ENCODE measurements around the gene ACOT8.
"Not testable (repeated sequence)": the region's sequence is repeated elsewhere in the genome, so short reads cannot be mapped to it uniquely, and the experiment has no call there.

The ACOT8 gene

DNA sequence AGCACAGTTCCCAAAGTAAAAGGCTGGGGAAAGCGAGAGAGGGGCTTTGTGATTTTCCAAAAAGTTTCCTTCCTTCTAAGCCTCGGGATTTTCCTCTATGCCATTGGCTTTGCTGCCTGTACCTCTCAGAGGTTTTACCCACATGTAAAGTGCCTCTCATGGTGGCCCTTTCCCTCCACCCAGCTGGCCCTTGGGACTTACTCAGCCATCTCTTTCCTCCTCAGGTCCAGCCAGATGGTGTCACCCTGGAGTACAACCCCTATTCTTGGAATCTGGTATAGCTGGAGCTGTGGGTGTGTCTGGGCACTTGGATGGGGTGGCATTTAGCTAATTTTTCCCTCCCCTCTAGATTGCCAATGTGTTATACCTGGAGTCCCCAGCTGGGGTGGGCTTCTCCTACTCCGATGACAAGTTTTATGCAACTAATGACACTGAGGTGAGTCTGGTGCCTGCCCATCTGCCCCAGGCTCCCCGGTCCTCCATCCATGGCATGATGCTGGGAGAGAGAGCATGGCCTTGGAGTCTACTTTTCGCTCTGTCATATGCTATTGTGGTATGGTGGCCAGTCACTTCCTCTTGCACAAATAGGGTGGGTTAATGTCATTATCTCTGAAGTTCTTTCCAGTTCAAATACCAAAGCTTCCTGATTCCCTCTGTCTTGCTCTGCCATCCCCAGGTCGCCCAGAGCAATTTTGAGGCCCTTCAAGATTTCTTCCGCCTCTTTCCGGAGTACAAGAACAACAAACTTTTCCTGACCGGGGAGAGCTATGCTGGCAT lies 35.0 kb upstream of the ACOT8 start:
- Mint-ChIP-seq H3K27me3 (ENCODE audit: low read depth) (peaks cover 4% of the 10 kb centered on the region), H3K36me3 (ENCODE audit: low read depth) (peaks cover 4% of the 10 kb centered on the region), H3K4me3 (peak overlapping the region; percentile 90), H3K9me3 (no peaks in the 10 kb centered on the region), H3K27ac (no peak overlapping the region), H3K4me1 (ENCODE audit: low read depth) (peaks cover 18% of the 10 kb centered on the region)

DNA sequence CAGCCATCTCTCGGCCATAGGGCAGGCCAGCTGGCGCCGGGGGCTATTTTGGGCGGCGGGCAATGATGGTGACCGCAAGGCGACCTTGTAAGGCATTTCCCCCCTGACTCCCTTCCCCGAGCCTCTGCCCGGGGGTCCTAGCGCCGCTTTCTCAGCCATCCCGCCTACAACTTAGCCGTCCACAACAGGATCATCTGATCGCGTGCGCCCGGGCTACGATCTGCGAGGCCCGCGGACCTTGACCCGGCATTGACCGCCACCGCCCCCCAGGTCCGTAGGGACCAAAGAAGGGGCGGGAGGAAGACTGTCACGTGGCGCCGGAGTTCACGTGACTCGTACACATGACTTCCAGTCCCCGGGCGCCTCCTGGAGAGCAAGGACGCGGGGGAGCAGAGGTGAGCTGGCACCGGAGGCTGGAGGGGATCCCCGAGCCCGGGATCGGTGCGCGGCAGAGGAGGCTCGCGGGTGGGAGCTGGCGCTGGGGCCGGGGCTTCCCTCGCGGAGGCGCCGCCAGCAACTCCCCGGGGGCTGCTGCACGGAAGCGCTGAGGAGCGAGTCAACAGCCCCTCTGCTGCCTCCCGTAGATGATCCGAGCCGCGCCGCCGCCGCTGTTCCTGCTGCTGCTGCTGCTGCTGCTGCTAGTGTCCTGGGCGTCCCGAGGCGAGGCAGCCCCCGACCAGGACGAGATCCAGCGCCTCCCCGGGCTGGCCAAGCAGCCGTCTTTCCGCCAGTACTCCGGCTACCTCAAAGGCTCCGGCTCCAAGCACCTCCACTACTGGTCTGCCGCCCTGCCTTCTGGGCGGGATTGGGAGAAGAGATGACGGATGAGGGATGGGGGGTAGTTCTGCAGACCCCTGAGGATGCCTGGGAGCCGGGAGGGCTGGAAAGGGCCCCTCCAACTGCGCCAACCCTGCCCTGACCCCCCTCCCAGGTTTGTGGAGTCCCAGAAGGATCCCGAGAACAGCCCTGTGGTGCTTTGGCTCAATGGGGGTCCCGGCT lies 34.1 kb upstream of the ACOT8 start, which contains the start of the genes CTSA and NEURL2:
Gene CTSA (plus strand): TSS at position 351 of the 999 bp plus-strand sequence. CDS start 234 bp downstream, at position 585.
Gene NEURL2 (minus strand): TSS at position 224 of the 999 bp plus-strand sequence. CDS start 217 bp downstream, at position 7.
- Mint-ChIP-seq H3K36me3 (ENCODE audit: low read depth) (peaks cover 4% of the 10 kb centered on the region), H3K4me1 (ENCODE audit: low read depth) (peaks cover 18% of the 10 kb centered on the region), H3K9me3 (no peaks in the 10 kb centered on the region), H3K27me3 (ENCODE audit: low read depth) (peaks cover 4% of the 10 kb centered on the region), H3K27ac (peak within 1 kb of the TSS; percentile 85), H3K4me3 (peak within 1 kb of the TSS; percentile 90)

DNA sequence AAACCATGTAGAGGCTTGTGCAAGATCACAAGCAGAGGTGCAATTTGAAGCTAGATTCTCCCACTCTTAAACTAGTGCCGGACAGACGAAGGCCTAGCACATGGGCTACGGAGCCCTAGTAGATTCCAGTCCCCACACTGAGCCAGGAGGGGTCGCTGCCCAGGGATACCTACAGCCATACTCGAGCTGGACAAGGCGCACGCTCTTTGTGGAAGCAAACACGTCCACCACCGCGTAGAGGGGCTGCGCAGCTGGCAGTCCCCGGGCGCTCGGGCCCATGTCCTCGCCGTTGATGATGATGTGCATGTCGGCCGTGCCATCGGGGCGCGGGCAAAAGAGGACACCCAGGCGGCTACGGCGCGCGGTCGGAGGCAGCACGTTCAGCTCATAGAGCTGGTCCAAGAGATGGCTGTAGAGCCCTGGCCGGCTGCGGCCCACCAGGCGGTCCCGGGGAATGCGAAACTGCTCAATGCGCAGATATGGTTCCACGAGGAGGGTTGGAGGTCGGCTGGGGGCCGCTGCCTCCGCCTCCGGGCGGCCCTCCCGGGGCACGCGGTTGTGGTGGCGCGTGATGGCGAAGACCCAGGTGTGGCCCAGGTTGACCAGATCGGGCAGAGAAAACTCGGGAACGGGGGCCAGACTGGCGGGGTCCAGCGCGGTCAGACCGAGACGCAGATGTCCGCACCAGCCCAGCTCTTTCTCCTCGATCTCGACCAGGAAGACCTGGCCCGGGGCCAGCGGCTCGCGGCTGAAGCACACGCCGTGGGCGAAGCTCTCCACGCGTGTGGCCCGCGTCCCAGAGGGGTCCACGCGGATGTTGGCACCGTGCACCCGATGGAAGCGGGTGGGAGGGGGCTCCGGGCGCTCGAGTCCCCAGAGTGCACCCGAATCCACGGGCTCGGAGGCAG lies 33.1 kb upstream of the ACOT8 start:
- peaks cover 4% of the 10 kb centered on the region for H3K27me3 Mint-ChIP-seq (ENCODE audit: low read depth)
- peaks cover 4% of the 10 kb centered on the region for H3K36me3 Mint-ChIP-seq (ENCODE audit: low read depth)
- no peak overlapping the region for H3K27ac Mint-ChIP-seq
- no peaks in the 10 kb centered on the region for H3K9me3 Mint-ChIP-seq
- peak overlapping the region; percentile 90 for H3K4me3 Mint-ChIP-seq
- peaks cover 19% of the 10 kb centered on the region for H3K4me1 Mint-ChIP-seq (ENCODE audit: low read depth)

DNA sequence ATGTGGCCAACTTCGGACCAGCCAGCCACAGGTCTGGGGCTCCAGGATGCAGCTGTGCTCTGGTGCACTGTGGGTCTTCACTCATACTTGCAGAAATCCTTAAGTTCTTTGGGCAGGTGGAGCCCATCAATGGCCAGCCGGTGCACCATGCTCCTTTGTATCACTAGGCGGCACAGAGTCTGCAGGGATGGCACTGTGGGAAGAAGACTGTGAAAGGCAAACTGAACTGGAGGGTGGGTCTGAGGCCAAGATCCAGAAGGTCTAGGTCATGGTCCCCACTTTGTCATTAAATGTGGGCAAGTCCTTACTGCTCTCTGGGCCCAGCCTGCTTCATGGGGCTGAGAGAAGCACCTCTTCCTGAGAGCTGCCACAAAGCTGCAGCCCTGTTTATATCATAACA lies 31.5 kb upstream of the ACOT8 start:
- H3K4me1 Mint-ChIP-seq (ENCODE audit: low read depth): peaks cover 23% of the 10 kb centered on the region
- H3K36me3 Mint-ChIP-seq (ENCODE audit: low read depth): peaks cover 5% of the 10 kb centered on the region
- H3K27ac Mint-ChIP-seq: no peak overlapping the region
- no peak overlapping the region for H3K4me3 Mint-ChIP-seq
- no peaks in the 10 kb centered on the region for H3K9me3 Mint-ChIP-seq
- peaks cover 4% of the 10 kb centered on the region for H3K27me3 Mint-ChIP-seq (ENCODE audit: low read depth)

DNA sequence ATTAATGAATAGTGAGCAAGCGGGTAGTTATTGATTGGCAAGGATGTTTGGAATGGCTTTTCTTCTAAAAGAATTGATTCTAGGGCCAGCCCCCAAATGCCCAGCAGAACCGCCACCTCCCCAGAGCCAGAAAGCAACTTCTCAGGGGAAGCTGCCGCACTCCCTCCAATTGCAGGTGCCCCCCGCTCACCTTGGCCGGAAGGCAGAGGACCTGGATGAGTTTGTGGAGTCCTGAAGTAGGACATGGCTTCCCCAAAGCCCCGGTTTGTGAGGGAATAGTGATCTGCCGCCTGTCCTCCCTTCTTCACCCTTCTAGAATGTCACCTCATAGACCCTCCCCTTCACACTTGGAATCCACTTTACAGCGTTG lies 30.1 kb upstream of the ACOT8 start, which contains the start of gene SPATA25:
Gene SPATA25 (minus strand): TSS at position 277 of the 370 bp plus-strand sequence. CDS start 32 bp downstream, at position 245.
- H3K27ac Mint-ChIP-seq: no peak within 1 kb of the TSS
- H3K9me3 Mint-ChIP-seq: no peaks in the 10 kb centered on the region
- H3K4me1 Mint-ChIP-seq (ENCODE audit: low read depth): peaks cover 25% of the 10 kb centered on the region
- no peak within 1 kb of the TSS for H3K4me3 Mint-ChIP-seq
- peaks cover 16% of the 10 kb centered on the region for H3K36me3 Mint-ChIP-seq (ENCODE audit: low read depth)
- peaks cover 8% of the 10 kb centered on the region for H3K27me3 Mint-ChIP-seq (ENCODE audit: low read depth)

DNA sequence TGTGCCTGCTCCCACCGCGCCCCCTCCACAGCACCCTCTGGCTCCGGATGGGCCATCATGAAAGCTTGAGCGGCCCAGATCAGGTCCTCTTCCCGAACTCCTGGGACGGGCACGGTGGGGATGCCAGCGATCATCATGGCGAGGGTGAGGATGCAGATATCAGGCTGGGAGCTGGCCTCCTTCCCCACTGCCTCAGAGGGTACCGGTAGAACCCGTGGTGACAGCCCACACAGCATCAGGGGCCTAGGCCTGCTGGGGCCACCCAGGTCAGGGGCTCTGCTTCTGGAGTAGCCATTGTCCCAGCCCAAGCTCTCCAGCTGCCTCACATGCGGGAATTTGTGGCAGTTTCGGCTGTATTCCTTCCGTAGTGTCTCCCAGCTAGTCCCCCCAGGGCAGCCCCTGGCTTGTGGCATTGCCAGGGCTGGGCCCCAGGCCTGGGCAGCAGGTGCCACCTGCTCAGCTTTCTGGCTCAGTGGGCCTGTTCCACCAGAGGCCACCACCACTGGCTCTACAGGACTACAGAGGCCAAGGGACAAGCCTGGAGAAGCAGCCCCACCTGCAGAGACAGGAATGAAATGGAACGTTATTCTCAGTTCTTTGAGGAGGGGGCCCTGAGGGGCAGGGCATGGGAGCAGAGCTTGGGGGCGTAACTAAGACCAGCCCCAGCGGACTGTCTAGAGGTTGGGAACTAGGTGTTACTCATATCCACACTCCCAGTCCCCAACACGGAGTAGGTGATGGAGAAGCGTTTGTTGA lies 29.6 kb upstream of the ACOT8 start:
- Mint-ChIP-seq H3K9me3 (no peaks in the 10 kb centered on the region), H3K27ac (no peak overlapping the region), H3K36me3 (ENCODE audit: low read depth) (peaks cover 16% of the 10 kb centered on the region), H3K4me3 (no peak overlapping the region), H3K4me1 (ENCODE audit: low read depth) (peaks cover 24% of the 10 kb centered on the region), H3K27me3 (ENCODE audit: low read depth) (peaks cover 9% of the 10 kb centered on the region)

DNA sequence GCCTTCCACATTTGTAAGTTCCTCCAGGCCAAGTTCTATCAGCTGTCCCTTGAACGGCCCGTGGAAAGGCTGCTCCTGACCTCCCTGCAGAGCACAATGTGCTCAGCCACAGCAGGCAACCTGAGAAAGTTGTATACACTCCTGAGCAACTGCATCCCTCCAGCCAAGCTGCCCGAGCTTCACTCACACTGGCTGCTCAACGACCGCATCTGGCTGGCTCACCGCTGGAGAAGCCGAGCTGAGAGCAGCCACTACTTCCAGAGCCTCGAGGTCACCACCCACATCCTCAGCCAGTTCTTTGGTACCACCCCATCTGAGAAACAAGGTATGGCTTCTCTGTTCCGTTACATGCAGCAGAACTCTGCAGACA lies 25.9 kb upstream of the ACOT8 start:
- H3K36me3 Mint-ChIP-seq (ENCODE audit: low read depth): peaks cover 22% of the 10 kb centered on the region
- H3K4me3 Mint-ChIP-seq: no peak overlapping the region
- no peaks in the 10 kb centered on the region for H3K9me3 Mint-ChIP-seq
- no peak overlapping the region for H3K27ac Mint-ChIP-seq
- H3K27me3 Mint-ChIP-seq (ENCODE audit: low read depth): peaks cover 9% of the 10 kb centered on the region
- peaks cover 27% of the 10 kb centered on the region for H3K4me1 Mint-ChIP-seq (ENCODE audit: low read depth)

DNA sequence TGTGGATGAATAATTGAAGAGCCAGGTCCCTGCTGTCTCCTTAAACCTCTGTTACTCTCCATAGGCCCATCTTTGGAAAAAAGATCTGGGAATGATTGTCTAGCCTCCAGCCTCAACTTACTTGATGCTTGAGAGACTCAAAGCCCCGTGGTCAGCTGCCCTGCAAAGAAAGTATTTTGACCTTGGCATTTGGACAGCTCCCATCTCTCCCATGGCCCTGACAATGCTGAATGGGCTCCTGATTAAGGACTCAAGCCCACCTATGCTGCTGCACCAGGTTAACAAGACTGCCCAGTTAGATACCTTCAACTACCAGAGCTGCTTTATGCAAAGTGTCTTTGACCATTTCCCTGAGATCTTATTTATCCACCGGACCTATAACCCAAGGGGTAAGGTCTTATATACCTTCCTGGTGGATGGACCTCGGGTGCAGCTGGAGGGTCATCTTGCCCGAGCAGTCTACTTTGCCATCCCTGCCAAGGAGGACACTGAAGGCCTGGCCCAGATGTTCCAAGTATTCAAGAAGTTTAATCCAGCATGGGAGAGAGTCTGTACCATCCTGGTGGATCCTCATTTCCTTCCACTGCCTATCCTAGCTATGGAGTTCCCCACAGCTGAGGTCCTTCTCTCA lies 25.4 kb upstream of the ACOT8 start:
- Mint-ChIP-seq H3K36me3 (ENCODE audit: low read depth) (peaks cover 22% of the 10 kb centered on the region), H3K4me3 (peak overlapping the region; percentile 45), H3K9me3 (no peaks in the 10 kb centered on the region), H3K27ac (no peak overlapping the region), H3K4me1 (ENCODE audit: low read depth) (peaks cover 27% of the 10 kb centered on the region), H3K27me3 (ENCODE audit: low read depth) (peaks cover 9% of the 10 kb centered on the region)

DNA sequence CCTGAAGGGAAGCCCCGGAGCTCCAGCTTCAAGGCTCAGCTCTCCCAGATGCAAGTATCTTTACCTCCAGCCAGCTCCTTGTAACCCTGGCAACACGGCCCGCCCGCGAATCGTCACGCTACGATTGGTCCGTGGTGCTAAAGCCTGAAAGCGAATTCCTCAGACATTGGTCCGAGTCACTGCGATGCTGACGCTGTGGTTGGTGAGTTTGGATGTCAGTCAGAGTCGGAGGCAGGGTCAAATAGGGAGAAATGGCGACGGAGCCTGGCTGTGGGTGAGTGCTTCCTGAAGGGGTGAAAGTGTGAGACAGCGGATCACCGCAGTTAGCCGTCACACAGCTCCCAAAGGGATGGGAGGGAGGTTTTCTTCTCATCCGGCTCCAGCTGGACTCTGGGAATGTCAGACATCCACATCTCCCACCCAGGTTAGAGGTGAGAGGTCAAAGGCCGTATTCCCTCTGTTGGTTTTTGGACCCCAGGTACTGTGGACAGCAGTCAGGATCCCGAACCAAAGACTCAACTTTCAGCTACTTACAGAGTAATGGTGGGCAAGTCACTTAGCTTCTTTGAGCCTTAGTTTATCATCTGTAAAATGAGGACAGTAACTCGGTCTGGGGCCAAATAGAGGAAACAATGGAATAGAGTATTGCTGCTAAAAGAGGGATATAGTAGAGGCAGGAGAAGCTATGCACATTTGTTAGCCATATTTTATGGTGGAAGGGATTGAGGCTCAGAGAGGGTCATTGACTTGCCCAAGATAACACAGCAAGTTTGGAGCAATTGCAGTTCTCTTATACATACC lies 24.0 kb upstream of the ACOT8 start, which contains the start of gene ZSWIM1:
Gene ZSWIM1 (plus strand): TSS at position 240 of the 801 bp plus-strand sequence. CDS start 1,366 bp downstream, outside the sequence.
- Mint-ChIP-seq H3K36me3 (ENCODE audit: low read depth) (peaks cover 26% of the 10 kb centered on the region), H3K27ac (peak within 1 kb of the TSS; percentile 85), H3K4me3 (peak within 1 kb of the TSS; percentile 91), H3K9me3 (no peaks in the 10 kb centered on the region), H3K27me3 (ENCODE audit: low read depth) (peaks cover 9% of the 10 kb centered on the region), H3K4me1 (ENCODE audit: low read depth) (peaks cover 27% of the 10 kb centered on the region)

DNA sequence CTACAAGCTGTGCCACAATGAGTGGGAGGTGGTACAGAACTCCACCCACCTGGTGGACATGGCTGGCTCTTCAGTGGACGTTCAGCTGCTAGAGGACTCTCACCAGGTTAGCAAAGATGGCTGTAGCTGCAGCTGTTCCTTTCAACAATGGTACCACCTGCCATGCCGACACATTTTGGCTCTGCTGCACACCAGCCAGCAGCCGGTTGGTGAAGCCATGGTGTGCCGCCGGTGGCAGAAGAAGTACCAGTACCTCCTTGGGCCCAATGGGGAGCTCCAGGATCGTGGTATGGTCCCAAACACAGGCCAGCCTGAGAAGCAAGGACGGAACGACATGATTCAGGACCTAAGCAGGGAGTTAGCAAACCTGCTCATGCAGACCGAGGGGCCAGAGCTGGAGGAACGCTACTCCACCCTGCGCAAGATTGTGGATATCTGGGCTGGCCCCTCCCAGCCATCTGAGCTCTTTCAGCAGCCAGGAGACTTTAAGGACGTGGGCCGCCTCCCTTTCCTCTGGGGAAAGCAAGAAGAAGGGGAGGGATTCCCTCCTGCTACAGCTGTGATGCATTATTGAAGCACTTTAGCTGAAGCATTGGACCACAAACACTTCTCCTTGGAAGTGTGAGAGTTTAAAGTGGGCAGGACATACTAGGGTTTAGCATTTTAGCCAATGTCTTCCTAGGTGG lies 21.0 kb upstream of the ACOT8 start:
- Mint-ChIP-seq H3K36me3 (ENCODE audit: low read depth) (peaks cover 18% of the 10 kb centered on the region), H3K4me1 (ENCODE audit: low read depth) (peaks cover 18% of the 10 kb centered on the region), H3K27ac (no peak overlapping the region)

DNA sequence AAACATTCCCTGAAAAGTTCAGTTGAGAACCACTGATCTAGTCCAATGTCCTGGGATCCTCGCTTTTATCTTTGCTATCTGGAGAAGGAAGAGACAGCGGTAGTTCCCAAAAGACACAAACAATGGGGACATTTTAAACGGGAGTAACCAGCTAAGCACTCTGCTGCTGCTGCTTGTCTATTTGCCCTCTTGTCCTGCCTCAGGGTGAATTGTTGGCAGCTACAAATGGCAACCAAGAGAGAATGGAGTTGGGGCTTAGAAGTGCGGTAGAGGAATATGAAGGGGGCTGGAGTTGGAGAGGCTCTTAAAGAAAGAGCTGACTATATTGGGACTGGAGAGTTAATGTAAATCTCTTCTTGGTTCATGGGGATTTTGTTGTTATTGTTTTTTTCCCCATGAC lies 17.4 kb upstream of the ACOT8 start:
- H3K27me3 Mint-ChIP-seq (ENCODE audit: low read depth): no peaks in the 10 kb centered on the region
- no peaks in the 10 kb centered on the region for H3K9me3 Mint-ChIP-seq
- H3K27ac Mint-ChIP-seq: no peak overlapping the region

More for the DNA sequence above, 21.0 kb upstream of the ACOT8 start:
- no peak overlapping the region for H3K4me3 Mint-ChIP-seq
- H3K9me3 Mint-ChIP-seq: no peaks in the 10 kb centered on the region
- H3K27me3 Mint-ChIP-seq (ENCODE audit: low read depth): peaks cover 9% of the 10 kb centered on the region

DNA sequence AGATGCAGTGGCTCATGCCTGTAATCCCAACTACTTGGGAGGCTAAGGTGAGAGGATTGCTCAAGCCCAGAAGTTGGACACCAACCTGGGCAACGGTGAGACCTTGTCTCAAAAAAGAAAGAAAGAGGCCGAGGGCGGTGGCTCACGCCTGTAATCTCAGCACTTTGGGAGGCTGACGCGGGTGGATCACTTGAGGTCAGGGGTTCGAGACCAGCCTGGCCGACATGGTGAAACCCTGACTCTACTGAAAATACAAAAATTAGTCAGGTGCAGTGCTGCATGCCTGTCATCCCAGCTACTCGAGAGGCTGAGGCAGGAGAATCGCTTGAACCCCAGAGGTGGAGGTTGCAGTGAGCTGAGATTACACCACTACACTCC lies 16.9 kb upstream of the ACOT8 start:
- not testable (repeated sequence) for H3K36me3 Mint-ChIP-seq (ENCODE audit: low read depth); H3K9me3 Mint-ChIP-seq; H3K27me3 Mint-ChIP-seq (ENCODE audit: low read depth); H3K27ac Mint-ChIP-seq; H3K4me3 Mint-ChIP-seq; H3K4me1 Mint-ChIP-seq (ENCODE audit: low read depth)

More for the DNA sequence above, 17.4 kb upstream of the ACOT8 start:
- H3K36me3 Mint-ChIP-seq (ENCODE audit: low read depth): peaks cover 8% of the 10 kb centered on the region
- no peaks in the 10 kb centered on the region for H3K4me1 Mint-ChIP-seq (ENCODE audit: low read depth)
- no peak overlapping the region for H3K4me3 Mint-ChIP-seq
